ENCODE data around the gene KRTAP21-3. TPM values are rescaled to one million over a fixed set of nuclear protein-coding genes. Genes with fewer than 3 reads are reported as not detected.

Gene KRTAP21-3
- polyA plus RNA-seq, 1 donor from 2014 or later: not detected

DNA sequence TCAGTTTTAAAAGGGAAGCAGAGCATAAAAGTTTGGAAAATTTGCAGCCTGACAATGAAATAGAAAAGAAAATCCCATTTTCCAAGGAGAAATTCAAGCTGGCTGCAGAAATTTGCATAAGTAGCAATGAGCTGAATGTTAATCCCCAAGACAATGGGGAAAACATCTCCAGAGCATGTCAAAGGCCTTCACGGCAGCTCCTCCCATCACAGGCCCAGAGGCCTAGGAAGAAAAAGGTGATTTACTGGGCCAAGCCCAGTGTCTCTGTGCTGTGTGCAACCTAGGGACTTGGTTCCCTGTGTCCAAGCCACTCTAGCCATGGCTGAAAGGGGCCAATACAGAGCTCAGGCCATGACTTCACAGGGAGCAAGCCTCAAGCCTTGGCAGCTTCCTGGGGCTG is 49.8 kb downstream of the KRTAP21-3 start:
- no peaks in the 10 kb centered on the region for H3K27me3 ChIP-seq (ENCODE audit: insufficient read depth, low read depth, low read length)
- H3K27ac ChIP-seq (ENCODE audit: low read length): no peak overlapping the region
- no peak overlapping the region for H3K4me3 ChIP-seq (ENCODE audit: low read length)
- no peaks in the 10 kb centered on the region for H3F3A ChIP-seq (ENCODE audit: insufficient read depth, low read length, poor library complexity, severe bottlenecking)
- no peak overlapping the region for H3K9ac ChIP-seq (ENCODE audit: low read length)
- TF ChIP-seq TAF1 (IDR thresholded peaks at IDR 0.05; ENCODE audit: low read depth): no peak
- TF ChIP-seq CTCF (IDR thresholded peaks at IDR 0.05; ENCODE audit: poor library complexity, severe bottlenecking): no peak
- no peak for TF ChIP-seq RAD21 (conservative IDR thresholded peaks at IDR 0.05)
- TF ChIP-seq SMC3 (conservative IDR thresholded peaks at IDR 0.05; ENCODE audit: poor library complexity): no peak
- no peak for TF ChIP-seq POLR2AphosphoS5 (IDR thresholded peaks at IDR 0.05)
- TF ChIP-seq, protein P1, sequence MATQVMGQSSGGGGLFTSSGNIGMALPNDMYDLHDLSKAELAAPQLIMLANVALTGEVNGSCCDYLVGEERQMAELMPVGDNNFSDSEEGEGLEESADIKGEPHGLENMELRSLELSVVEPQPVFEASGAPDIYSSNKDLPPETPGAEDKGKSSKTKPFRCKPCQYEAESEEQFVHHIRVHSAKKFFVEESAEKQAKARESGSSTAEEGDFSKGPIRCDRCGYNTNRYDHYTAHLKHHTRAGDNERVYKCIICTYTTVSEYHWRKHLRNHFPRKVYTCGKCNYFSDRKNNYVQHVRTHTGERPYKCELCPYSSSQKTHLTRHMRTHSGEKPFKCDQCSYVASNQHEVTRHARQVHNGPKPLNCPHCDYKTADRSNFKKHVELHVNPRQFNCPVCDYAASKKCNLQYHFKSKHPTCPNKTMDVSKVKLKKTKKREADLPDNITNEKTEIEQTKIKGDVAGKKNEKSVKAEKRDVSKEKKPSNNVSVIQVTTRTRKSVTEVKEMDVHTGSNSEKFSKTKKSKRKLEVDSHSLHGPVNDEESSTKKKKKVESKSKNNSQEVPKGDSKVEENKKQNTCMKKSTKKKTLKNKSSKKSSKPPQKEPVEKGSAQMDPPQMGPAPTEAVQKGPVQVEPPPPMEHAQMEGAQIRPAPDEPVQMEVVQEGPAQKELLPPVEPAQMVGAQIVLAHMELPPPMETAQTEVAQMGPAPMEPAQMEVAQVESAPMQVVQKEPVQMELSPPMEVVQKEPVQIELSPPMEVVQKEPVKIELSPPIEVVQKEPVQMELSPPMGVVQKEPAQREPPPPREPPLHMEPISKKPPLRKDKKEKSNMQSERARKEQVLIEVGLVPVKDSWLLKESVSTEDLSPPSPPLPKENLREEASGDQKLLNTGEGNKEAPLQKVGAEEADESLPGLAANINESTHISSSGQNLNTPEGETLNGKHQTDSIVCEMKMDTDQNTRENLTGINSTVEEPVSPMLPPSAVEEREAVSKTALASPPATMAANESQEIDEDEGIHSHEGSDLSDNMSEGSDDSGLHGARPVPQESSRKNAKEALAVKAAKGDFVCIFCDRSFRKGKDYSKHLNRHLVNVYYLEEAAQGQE (IDR thresholded peaks at IDR 0.05; ENCODE audit: borderline replicate concordance): no peak
- no peak for TF ChIP-seq EZH2 (IDR thresholded peaks at IDR 0.05; ENCODE audit: borderline replicate concordance, insufficient read depth, low read length, poor library complexity, severe bottlenecking)
- no peak for TF ChIP-seq EP300 (conservative IDR thresholded peaks at IDR 0.05; ENCODE audit: poor library complexity, severe bottlenecking)
- no peak for TF ChIP-seq MXI1 (conservative IDR thresholded peaks at IDR 0.05; ENCODE audit: poor library complexity, severe bottlenecking)
- no peaks in the 10 kb centered on the region for H3K79me2 ChIP-seq (replicated peaks; ENCODE audit: insufficient read depth, low read length)
- H3K4me2 ChIP-seq (ENCODE audit: low read length): no peak overlapping the region
- H3K9me3 ChIP-seq (ENCODE audit: low read length): no peaks in the 10 kb centered on the region
- H4K20me1 ChIP-seq (ENCODE audit: insufficient read depth): no peaks in the 10 kb centered on the region
- no peak overlapping the region for H2AFZ ChIP-seq (ENCODE audit: low read depth, low read length)
- H3K9me2 ChIP-seq (ENCODE audit: insufficient read depth, low read length): no peaks in the 10 kb centered on the region
- H3K36me3 ChIP-seq (ENCODE audit: insufficient read depth, low read length): no peaks in the 10 kb centered on the region

Small RNA genes lying within 50 kb of the gene (small RNA-seq; reads per million reads assigned to genes)
- gene AP000244.1: 0 reads per million in 3 experiments
- gene KRTAP21-3: 0 reads per million in 3 experiments

Other genes with a start within 250 kb of the KRTAP21-3 start
- gene KRTAP19-1, start 238.4 kb downstream of the KRTAP21-3 start, polyA plus RNA-seq: not detected in 2 replicates
- gene KRTAP19-2, start 231.3 kb downstream of the KRTAP21-3 start, polyA plus RNA-seq: not detected in 2 replicates
- gene KRTAP19-3, start 226.8 kb downstream of the KRTAP21-3 start, polyA plus RNA-seq: not detected in 2 replicates
- not detected in 2 replicates for gene KRTAP19-4, start 221.6 kb downstream of the KRTAP21-3 start, polyA plus RNA-seq
- not detected in 2 replicates for gene KRTAP19-5, start 216.6 kb downstream of the KRTAP21-3 start, polyA plus RNA-seq
- not detected in 2 replicates for gene KRTAP19-6, start 176.9 kb downstream of the KRTAP21-3 start, polyA plus RNA-seq
- not detected in 2 replicates for gene KRTAP19-7, start 157.5 kb downstream of the KRTAP21-3 start, polyA plus RNA-seq
- gene KRTAP22-2, start 128.4 kb downstream of the KRTAP21-3 start, polyA plus RNA-seq: not detected in 2 replicates
- not detected in 2 replicates for gene KRTAP6-3, start 126.3 kb downstream of the KRTAP21-3 start, polyA plus RNA-seq
- not detected in 2 replicates for gene KRTAP6-2, start 119.9 kb downstream of the KRTAP21-3 start, polyA plus RNA-seq
- not detected in 2 replicates for gene KRTAP22-1, start 117.7 kb downstream of the KRTAP21-3 start, polyA plus RNA-seq
- gene KRTAP6-1, start 104.8 kb downstream of the KRTAP21-3 start, polyA plus RNA-seq: not detected in 2 replicates
- not detected in 2 replicates for gene KRTAP20-1, start 102.4 kb downstream of the KRTAP21-3 start, polyA plus RNA-seq
- gene KRTAP20-4, start 98.2 kb downstream of the KRTAP21-3 start, polyA plus RNA-seq: not detected in 2 replicates
- not detected in 2 replicates for gene KRTAP20-2, start 83.6 kb downstream of the KRTAP21-3 start, polyA plus RNA-seq
- gene KRTAP20-3, start 75.9 kb downstream of the KRTAP21-3 start, polyA plus RNA-seq: not detected in 2 replicates
- not detected in 2 replicates for gene KRTAP21-2, start 28.5 kb upstream of the KRTAP21-3 start, polyA plus RNA-seq
- gene KRTAP21-1, start 36.7 kb upstream of the KRTAP21-3 start, polyA plus RNA-seq: not detected in 2 replicates
- gene KRTAP8-1, start 94.5 kb upstream of the KRTAP21-3 start, polyA plus RNA-seq: not detected in 2 replicates
- not detected in 2 replicates for gene KRTAP7-1, start 111.0 kb upstream of the KRTAP21-3 start, polyA plus RNA-seq
- not detected in 2 replicates for gene KRTAP11-1, start 162.8 kb upstream of the KRTAP21-3 start, polyA plus RNA-seq

Data from neural cell (in vitro differentiated cells).